Measurements from ENCODE around the gene ARHGAP30.

DNA sequence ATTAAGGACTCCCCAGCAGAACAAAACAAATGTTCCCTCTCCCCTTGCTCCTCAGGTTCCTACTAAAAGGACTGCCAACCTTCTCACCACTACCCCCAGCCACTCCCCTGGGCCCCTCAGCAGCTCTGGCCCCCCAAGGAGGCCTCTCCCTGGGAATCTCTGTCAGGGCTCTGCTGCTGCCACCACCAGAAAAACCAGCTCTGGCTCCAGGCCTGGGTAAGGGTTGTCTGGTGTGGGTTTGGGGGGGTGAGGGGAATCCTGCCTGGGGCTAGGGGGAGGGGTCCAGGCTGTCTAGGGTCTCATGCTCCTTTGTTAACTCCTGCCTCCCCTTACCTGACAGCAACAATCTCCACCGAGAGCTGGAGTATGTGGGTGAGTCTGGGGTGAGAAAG is 14.9 kb upstream of the ARHGAP30 start:
- TF ChIP-seq, protein P1, sequence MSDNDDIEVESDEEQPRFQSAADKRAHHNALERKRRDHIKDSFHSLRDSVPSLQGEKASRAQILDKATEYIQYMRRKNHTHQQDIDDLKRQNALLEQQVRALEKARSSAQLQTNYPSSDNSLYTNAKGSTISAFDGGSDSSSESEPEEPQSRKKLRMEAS (IDR thresholded peaks at IDR 0.05): no peak
- TF ChIP-seq, protein P2, sequence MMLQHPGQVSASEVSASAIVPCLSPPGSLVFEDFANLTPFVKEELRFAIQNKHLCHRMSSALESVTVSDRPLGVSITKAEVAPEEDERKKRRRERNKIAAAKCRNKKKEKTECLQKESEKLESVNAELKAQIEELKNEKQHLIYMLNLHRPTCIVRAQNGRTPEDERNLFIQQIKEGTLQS (IDR thresholded peaks at IDR 0.05): no peak
- TF ChIP-seq, protein P3, sequence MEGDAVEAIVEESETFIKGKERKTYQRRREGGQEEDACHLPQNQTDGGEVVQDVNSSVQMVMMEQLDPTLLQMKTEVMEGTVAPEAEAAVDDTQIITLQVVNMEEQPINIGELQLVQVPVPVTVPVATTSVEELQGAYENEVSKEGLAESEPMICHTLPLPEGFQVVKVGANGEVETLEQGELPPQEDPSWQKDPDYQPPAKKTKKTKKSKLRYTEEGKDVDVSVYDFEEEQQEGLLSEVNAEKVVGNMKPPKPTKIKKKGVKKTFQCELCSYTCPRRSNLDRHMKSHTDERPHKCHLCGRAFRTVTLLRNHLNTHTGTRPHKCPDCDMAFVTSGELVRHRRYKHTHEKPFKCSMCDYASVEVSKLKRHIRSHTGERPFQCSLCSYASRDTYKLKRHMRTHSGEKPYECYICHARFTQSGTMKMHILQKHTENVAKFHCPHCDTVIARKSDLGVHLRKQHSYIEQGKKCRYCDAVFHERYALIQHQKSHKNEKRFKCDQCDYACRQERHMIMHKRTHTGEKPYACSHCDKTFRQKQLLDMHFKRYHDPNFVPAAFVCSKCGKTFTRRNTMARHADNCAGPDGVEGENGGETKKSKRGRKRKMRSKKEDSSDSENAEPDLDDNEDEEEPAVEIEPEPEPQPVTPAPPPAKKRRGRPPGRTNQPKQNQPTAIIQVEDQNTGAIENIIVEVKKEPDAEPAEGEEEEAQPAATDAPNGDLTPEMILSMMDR (IDR thresholded peaks at IDR 0.05 in 2 of 3, conservative IDR thresholded peaks at IDR 0.05 in 1 of 3; ENCODE audit: borderline replicate concordance in 1 of 3, insufficient read depth in 1 of 3, low read depth in 2 of 3, low read length in 2 of 3): no peak
- TF ChIP-seq POLR2A (IDR thresholded peaks at IDR 0.05; ENCODE audit: borderline replicate concordance, extremely low read depth, insufficient read depth, insufficient read length) (no peak), RAD21 (IDR thresholded peaks at IDR 0.05; ENCODE audit: low read depth) (no peak), SIN3A (IDR thresholded peaks at IDR 0.05; ENCODE audit: low read depth) (no peak), EZH2 (IDR thresholded peaks at IDR 0.05) (no peak), POLR2AphosphoS5 (IDR thresholded peaks at IDR 0.05; ENCODE audit: low read depth, low read length) (no peak), TCF7L2 (IDR thresholded peaks at IDR 0.05; ENCODE audit: borderline replicate concordance, extremely low read depth, insufficient read depth, insufficient read length) (no peak), SP1 (IDR thresholded peaks at IDR 0.05; ENCODE audit: low read depth) (no peak), EGR1 (IDR thresholded peaks at IDR 0.05; ENCODE audit: low read depth) (no peak), SRF (IDR thresholded peaks at IDR 0.05; ENCODE audit: low read depth) (no peak)
- TF ChIP-seq, protein P4, sequence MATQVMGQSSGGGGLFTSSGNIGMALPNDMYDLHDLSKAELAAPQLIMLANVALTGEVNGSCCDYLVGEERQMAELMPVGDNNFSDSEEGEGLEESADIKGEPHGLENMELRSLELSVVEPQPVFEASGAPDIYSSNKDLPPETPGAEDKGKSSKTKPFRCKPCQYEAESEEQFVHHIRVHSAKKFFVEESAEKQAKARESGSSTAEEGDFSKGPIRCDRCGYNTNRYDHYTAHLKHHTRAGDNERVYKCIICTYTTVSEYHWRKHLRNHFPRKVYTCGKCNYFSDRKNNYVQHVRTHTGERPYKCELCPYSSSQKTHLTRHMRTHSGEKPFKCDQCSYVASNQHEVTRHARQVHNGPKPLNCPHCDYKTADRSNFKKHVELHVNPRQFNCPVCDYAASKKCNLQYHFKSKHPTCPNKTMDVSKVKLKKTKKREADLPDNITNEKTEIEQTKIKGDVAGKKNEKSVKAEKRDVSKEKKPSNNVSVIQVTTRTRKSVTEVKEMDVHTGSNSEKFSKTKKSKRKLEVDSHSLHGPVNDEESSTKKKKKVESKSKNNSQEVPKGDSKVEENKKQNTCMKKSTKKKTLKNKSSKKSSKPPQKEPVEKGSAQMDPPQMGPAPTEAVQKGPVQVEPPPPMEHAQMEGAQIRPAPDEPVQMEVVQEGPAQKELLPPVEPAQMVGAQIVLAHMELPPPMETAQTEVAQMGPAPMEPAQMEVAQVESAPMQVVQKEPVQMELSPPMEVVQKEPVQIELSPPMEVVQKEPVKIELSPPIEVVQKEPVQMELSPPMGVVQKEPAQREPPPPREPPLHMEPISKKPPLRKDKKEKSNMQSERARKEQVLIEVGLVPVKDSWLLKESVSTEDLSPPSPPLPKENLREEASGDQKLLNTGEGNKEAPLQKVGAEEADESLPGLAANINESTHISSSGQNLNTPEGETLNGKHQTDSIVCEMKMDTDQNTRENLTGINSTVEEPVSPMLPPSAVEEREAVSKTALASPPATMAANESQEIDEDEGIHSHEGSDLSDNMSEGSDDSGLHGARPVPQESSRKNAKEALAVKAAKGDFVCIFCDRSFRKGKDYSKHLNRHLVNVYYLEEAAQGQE (IDR thresholded peaks at IDR 0.05; ENCODE audit: low read depth): no peak
